Duodenal mucosa (tissue), 2 donors: Measurements from ENCODE around the gene PITX2.
A peak's percentile ranks its signal among the peaks of the same experiment; 100 is the strongest.

Experiments
- H3K27ac ChIP-seq: one replicate; pipeline ENCODE4 v1.7.0; 2013; ENCODE audit warnings: low read depth, low read length
- H3K27me3 ChIP-seq, 2 donors: one replicate each; pipeline ENCODE4 v1.7.0; 2013; ENCODE audit warnings: low read length in 2 of 2, control low read depth in 1 of 2; ENCODE audit not compliant: insufficient read depth in 2 of 2, control insufficient read depth in 1 of 2
- H3K36me3 ChIP-seq, 2 donors: one replicate each; pipeline ENCODE4 v1.7.0; 2013; ENCODE audit warnings: low read length in 2 of 2, control low read depth in 1 of 2; ENCODE audit not compliant: insufficient read depth in 2 of 2, control insufficient read depth in 1 of 2
- H3K4me1 ChIP-seq, 2 donors: one replicate each; pipeline ENCODE4 v1.7.0; 2013; ENCODE audit warnings: low read length in 2 of 2, control low read depth in 1 of 2; ENCODE audit not compliant: insufficient read depth in 2 of 2, control insufficient read depth in 1 of 2
- H3K4me3 ChIP-seq, 2 donors: one replicate each; pipeline ENCODE4 v1.7.0; 2013; ENCODE audit warnings: low read length in 2 of 2, low read depth in 1 of 2
- H3K9ac ChIP-seq, 2 donors: one replicate each; pipeline ENCODE4 v1.7.0; 2013; ENCODE audit warnings: low read length in 2 of 2, low read depth in 1 of 2
- H3K9me3 ChIP-seq, 2 donors: one replicate each; pipeline ENCODE4 v1.7.0; 2013; ENCODE audit warnings: low read length in 2 of 2, control low read depth in 1 of 2; ENCODE audit not compliant: control insufficient read depth in 1 of 2

PITX2 gene

GRCh38 chr4:110617075-110617640 is 5.7 kb downstream of the PITX2 start:
- Histone ChIP-seq H3K27ac (no peak overlapping the region), H3K4me3 (no peak overlapping the region), H3K36me3 (no peaks in the 10 kb centered on the region), H3K27me3 (peaks cover 80 to 99% of the 10 kb centered on the region in 2 donors), H3K4me1 (peaks cover 20 to 23% of the 10 kb centered on the region in 2 donors), H3K9ac (no peak overlapping the region), H3K9me3 (no peaks in the 10 kb centered on the region)

DNA sequence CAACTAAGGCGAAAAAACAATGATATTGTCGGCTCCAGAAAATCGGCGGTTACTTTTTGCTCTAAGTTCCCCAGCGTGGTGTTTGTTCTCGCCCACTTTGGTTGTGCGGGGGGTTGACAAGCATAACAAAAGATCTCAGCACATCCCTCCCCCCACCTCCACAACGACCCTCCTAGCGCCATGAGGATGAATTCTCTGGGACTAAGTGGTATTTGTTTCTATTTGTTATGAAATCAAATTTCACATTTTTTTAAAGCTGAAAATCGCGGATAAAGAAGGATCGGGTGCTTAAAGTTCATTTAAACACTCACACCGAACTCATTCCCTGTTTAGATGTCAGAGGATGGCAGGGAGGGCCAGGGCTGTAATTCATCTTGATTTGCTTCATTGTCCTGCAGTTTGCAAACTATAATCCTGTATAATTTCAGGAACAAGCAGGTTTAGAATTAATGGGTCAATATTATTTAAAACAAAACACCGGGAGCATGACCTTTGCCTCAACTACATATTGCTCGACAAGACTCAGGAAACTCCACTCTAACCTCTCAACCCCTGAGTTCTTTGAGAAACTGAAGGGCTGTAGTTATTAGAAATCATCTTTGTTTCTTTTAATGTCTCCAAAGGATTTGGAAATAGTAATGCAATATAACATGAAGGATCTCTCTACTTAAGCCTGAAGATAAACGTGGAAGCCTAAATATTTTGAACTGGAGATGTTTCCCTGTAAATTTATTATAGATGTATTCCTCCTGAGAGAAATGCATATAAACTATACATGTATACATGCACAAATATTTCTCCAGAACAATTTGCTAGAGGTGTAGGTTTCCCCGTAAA is 6.4 kb downstream of the PITX2 start:
- H3K36me3 ChIP-seq: no peaks in the 10 kb centered on the region
- no peaks in the 10 kb centered on the region for H3K9me3 ChIP-seq
- no peak overlapping the region for H3K4me3 ChIP-seq
- H3K27ac ChIP-seq: no peak overlapping the region
- peaks cover 13 to 16% of the 10 kb centered on the region in 2 donors for H3K4me1 ChIP-seq
- peaks cover 80 to 99% of the 10 kb centered on the region in 2 donors for H3K27me3 ChIP-seq
- no peak overlapping the region for H3K9ac ChIP-seq

DNA sequence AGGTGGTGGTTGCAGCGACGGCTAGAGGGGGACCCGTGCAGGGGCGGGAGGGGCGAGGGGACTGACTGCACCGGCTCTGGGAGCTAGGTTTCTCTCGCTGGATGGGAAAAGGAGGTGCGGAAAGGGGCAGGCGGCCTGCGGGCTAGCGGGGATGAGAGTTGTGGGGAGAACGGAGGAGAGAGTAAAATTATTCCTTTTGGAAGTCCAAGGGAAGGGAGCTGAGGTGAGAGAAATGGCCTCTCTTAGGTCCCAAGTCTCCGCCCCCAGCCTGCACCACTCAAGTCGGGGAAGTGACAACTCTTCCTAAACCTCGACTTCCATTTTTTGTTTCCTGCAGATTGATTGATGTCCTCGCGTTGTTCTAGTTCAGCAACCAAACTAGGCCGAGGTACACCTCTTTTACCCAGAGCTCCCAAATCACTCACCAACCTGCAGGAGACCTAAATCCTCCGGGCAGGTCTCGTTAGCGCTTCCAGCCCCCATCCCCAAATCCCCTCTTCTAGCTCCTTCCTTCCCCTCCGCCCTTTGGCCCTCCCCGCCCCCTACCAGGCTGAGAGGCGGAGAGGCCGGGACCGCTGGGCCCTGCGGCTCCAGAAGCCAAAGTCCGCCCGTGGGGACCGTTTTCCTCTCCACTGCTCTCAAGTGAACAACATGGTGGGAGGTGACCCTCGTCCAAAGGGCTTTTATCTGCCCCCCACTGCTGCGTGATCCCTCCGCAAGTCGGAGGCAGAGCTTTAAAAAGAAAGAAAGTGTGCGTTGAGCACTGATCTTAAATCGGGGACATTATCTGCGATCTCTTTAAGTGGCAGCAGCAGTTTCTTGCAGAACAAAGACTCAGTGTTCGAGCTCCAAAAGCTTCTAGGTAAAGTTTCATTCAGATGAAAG is 7.3 kb downstream of the PITX2 start:
- peaks cover 78 to 98% of the 10 kb centered on the region in 2 donors for H3K27me3 ChIP-seq
- no peak overlapping the region for H3K9ac ChIP-seq
- H3K4me1 ChIP-seq: peaks cover 8 to 11% of the 10 kb centered on the region in 2 donors
- H3K9me3 ChIP-seq: no peaks in the 10 kb centered on the region
- H3K27ac ChIP-seq: no peak overlapping the region
- H3K36me3 ChIP-seq: no peaks in the 10 kb centered on the region
- no peak overlapping the region for H3K4me3 ChIP-seq

DNA sequence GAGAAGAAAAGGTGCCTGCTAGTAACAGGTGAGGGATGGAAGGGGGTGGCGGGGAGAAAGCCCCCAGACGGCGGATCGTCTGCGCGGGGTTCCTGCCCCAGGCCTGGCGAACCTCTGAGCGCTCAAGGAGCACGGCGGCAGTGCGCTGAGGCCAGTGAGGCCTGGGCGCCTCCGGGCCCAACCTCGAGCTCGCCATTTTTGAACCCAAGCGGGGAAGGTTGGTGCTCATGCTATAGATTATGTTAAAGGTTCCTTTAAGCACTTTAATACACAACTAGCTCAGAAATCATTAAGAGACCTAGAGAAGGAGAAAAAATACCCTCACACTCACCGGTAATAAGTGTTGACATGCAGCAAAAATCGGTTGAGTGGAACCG is 7.9 kb downstream of the PITX2 start:
- no peak overlapping the region for H3K9ac ChIP-seq
- no peak overlapping the region for H3K27ac ChIP-seq

GRCh38 chr4:110614173-110614963 is 8.5 kb downstream of the PITX2 start:
- Histone ChIP-seq H3K4me3 (no peak overlapping the region), H3K36me3 (no peaks in the 10 kb centered on the region), H3K9ac (no peak overlapping the region), H3K9me3 (no peaks in the 10 kb centered on the region), H3K27me3 (peaks cover 83 to 96% of the 10 kb centered on the region in 2 donors), H3K27ac (no peak overlapping the region), H3K4me1 (peaks cover 9 to 11% of the 10 kb centered on the region in 2 donors)

More for the DNA sequence above, 7.9 kb downstream of the PITX2 start:
- Histone ChIP-seq H3K4me3 (no peak overlapping the region), H3K4me1 (peaks cover 9 to 11% of the 10 kb centered on the region in 2 donors), H3K9me3 (no peaks in the 10 kb centered on the region), H3K36me3 (no peaks in the 10 kb centered on the region), H3K27me3 (peaks cover 80 to 97% of the 10 kb centered on the region in 2 donors)

DNA sequence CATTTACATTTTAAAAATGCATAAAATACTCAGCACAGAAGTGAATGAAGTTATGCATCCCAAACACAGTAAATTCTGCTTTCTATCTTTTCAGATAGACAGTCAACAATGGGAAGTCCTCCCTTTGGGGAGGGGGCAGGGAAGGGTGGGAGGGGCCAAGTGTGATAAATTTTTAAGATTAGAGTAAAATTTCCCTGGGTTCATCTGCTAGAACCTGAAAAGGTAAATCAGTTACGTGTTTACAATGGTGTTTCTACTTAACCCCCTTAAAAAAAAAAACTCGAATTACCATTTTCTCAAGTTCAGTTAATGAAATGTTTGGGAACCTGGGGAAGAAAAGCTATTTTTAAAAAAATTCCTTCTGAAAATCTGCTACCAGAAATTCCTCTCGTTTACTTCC is 9.1 kb downstream of the PITX2 start:
- Histone ChIP-seq H3K36me3 (no peaks in the 10 kb centered on the region), H3K9ac (no peak overlapping the region), H3K27ac (no peak overlapping the region), H3K4me3 (no peak overlapping the region), H3K4me1 (peaks cover 9 to 11% of the 10 kb centered on the region in 2 donors), H3K27me3 (peaks cover 83 to 96% of the 10 kb centered on the region in 2 donors), H3K9me3 (no peaks in the 10 kb centered on the region)

DNA sequence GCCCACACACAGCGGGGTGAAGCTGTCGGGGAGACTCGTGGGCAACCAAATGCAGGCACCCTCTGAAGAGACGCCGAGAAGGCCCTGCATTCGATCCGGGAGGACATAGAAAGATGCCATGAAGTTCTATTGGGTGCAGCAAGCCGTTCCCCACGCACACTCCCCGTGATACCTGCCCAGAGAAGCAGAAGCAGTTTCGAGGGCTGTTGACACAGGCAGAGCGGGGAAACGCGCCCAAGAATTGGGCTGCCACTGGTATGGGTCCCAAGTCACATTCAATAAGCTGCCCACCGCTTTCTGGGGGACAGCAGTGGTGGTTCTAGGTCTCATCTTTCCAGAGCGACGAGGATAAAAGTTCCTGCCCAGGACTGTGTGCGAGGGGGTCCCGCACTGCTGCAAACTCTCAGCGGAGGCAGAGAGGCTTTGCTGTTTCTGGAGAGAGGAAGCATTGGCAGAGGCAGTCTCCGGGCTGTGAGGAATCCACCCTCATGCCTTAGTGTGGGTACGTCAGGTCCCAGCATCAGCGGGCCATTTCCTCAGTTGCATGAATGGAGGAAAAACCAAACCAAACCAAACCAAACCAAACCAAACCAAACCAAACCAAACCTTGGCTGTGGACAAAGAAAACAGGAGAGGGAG is 10.1 kb downstream of the PITX2 start:
- Histone ChIP-seq H3K27me3 (peaks cover 78 to 96% of the 10 kb centered on the region in 2 donors), H3K36me3 (no peaks in the 10 kb centered on the region), H3K4me1 (peaks cover 5 to 7% of the 10 kb centered on the region in 2 donors), H3K27ac (no peak overlapping the region), H3K4me3 (no peak overlapping the region), H3K9me3 (no peaks in the 10 kb centered on the region), H3K9ac (no peak overlapping the region)

DNA sequence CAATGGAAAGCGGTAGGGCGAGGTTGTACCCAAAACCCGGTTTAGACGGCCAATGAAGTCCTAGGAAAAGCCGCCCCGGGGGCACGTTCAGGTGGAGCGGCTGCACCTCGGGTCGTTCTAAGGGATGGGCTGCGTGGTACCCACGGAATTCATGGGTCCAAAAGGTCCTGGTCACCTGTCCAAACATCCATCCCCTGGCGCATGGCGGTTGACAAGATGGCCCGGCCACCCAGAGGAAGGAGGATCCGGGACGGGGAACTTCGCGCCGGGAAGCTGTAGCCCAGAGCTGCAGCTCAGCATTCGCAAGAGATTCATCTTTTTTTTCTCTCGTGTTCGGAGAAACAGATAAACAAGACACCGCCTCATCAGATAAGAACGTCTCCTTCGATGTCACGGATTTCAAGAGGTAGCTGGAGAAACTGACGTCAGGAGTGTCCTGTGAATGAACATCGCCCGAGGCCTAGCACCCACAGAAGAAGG is 10.9 kb downstream of the PITX2 start:
- H3K27ac ChIP-seq: no peak overlapping the region
- peaks cover 5 to 7% of the 10 kb centered on the region in 2 donors for H3K4me1 ChIP-seq
- no peaks in the 10 kb centered on the region for H3K36me3 ChIP-seq
- peaks cover 73 to 90% of the 10 kb centered on the region in 2 donors for H3K27me3 ChIP-seq
- H3K9me3 ChIP-seq: no peaks in the 10 kb centered on the region
- no peak overlapping the region for H3K9ac ChIP-seq
- peak overlapping the region in 1 of 2 donors; percentile 28 for H3K4me3 ChIP-seq
